ENCODE measurements around the gene DENND1A.

DNA sequence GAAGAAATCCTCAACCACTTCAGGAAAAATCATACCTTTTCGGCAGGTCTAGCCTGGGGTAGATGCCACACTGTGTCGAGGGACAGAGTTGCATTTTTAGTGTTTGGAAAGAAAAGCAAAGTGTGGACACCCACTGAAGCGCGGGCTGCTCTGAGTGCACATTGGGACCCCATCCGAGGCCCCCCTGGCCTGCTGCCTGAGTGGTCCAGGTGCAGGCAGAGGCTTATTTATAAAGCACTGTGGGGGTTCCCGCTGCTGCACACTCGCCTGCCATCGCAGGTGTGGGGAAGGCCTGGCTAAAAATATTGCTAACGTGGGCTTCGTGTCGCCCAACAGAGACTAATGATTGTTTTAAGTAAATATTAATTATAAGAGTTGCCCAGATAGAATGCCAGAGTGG, 454.5 kb downstream of the DENND1A start:
- TF ChIP-seq POLR2AphosphoS5 (IDR thresholded peaks at IDR 0.05; ENCODE audit: low read depth, low read length) (no peak), SIN3A (IDR thresholded peaks at IDR 0.05; ENCODE audit: borderline replicate concordance, insufficient read depth, low read length) (no peak), TAF1 (IDR thresholded peaks at IDR 0.05; ENCODE audit: borderline replicate concordance, insufficient read depth, low read length) (no peak), FOXP2 (optimal IDR thresholded peaks at IDR 0.05; ENCODE audit: borderline replicate concordance, extremely low read depth, extremely low read length, insufficient read depth) (no peak)
- TF ChIP-seq, protein P1, sequence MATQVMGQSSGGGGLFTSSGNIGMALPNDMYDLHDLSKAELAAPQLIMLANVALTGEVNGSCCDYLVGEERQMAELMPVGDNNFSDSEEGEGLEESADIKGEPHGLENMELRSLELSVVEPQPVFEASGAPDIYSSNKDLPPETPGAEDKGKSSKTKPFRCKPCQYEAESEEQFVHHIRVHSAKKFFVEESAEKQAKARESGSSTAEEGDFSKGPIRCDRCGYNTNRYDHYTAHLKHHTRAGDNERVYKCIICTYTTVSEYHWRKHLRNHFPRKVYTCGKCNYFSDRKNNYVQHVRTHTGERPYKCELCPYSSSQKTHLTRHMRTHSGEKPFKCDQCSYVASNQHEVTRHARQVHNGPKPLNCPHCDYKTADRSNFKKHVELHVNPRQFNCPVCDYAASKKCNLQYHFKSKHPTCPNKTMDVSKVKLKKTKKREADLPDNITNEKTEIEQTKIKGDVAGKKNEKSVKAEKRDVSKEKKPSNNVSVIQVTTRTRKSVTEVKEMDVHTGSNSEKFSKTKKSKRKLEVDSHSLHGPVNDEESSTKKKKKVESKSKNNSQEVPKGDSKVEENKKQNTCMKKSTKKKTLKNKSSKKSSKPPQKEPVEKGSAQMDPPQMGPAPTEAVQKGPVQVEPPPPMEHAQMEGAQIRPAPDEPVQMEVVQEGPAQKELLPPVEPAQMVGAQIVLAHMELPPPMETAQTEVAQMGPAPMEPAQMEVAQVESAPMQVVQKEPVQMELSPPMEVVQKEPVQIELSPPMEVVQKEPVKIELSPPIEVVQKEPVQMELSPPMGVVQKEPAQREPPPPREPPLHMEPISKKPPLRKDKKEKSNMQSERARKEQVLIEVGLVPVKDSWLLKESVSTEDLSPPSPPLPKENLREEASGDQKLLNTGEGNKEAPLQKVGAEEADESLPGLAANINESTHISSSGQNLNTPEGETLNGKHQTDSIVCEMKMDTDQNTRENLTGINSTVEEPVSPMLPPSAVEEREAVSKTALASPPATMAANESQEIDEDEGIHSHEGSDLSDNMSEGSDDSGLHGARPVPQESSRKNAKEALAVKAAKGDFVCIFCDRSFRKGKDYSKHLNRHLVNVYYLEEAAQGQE (IDR thresholded peaks at IDR 0.05; ENCODE audit: insufficient read depth in 1 of 2, low read depth in 2 of 2, low read length in 2 of 2): no peak

Measured in PFSK-1 (cell line).